Jurkat, Clone E6-1 (cell line): ENCODE results near the gene CHCHD3.
A peak's percentile ranks its signal among the peaks of the same experiment; 100 is the strongest.

Experiments
- DNase-seq: peaks from one replicate; pipeline ENCODE4 v3.0.0-alpha.2; 2011; ENCODE audit warnings: low read depth, low spot score
- H3K4me3 ChIP-seq: 2 replicates; pipeline ENCODE4 v1.5.1; 2011; ENCODE audit warnings: mild to moderate bottlenecking, low read length, control low read depth, moderate library complexity

Gene CHCHD3

DNA sequence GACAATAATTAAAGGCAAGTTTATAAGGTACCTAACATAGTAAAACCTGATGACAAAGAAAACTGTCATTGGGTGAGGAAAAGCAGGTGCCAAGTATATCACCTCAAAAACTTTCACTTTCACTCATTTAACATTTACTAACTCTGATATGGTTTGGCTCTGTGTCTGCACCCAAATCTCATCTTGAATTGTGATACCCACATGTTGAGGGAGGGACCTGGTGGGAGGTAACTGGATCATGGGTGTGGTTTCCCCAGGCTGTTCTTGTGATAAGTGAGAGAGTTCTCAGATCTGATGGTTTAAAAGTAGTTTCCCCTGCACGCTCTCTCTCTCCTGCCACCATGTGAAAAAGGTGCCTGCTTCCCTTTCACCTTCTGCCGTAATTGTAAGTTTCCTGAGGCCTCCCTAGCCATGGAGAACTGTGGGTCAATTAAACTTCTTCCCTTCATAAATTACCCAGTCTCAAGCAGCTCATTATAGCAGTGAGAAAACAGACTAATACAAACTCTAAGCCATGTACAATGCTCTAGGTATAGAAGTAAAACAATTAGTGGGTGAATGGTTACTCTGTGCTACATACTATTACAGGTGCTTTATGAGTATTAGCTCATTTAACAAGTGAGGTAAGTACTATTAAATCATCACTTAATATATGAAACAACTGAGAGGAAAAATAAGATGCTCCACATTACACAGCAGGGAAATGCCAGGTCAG, 199.0 kb downstream of the CHCHD3 start:
- peak; percentile 32 for DNase-seq
- no peak overlapping the region for H3K4me3 ChIP-seq

DNA sequence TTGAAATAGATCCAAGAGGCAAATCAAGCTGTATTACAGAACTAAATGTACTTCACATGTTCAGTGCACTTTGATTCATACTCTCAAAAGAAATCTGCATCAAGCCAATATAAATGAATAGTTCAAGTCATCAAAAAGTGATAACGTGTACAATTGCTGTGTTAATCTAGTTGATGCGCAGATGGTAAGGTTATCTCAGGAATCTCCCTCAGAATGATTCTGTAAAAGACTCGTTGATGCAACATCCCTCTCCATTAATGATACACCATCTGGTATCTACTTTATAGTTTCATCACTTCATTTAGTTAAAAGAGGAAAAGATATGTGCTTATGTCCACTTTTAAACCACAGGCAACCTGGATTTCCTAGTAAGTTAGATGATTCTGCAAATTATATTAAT, 200.6 kb downstream of the CHCHD3 start:
- no peak for DNase-seq
- H3K4me3 ChIP-seq: no peak overlapping the region

DNA sequence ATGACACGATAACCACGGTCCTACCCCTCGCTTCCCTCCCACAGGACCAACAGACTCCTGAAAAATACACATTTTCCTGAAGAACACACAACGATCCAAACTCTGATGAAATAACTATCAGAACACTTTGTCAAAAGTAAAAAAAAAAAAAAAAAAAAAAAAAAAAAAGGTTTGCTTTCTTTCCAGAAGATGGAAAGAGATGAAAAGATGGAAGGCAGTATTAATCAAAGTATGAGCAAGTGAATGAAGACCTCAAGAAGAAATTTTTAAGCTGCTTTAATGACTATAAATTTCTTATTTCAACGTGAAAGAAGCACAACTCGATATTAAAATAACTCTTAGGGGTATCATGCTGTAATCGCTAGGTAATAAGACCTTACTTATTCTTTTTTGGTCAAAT, 202.3 kb downstream of the CHCHD3 start:
- DNase-seq: no peak
- H3K4me3 ChIP-seq: no peak overlapping the region

GRCh38 chr7:132878204-132878919, 203.5 kb downstream of the CHCHD3 start:
- no peak overlapping the region for H3K4me3 ChIP-seq
- DNase-seq: no peak

DNA sequence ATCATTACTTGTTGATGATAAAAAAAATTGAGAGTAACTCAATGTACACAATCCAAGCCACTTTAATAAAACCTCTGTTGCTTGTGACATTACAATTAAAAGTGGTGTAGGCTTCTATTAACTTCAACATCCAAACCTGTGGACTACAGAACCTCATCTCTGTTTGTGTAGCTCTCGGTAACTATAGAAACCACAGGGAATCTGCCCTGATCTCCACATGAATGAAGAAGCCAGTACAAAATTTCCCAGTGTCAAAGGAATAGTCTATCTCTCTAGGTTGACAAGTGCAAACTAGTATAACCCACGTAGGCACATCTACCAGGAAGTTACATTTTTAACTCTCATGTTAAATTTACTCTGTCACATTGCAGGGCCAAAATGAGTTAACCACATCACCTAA, 204.3 kb downstream of the CHCHD3 start:
- H3K4me3 ChIP-seq: no peak overlapping the region
- DNase-seq: no peak

DNA sequence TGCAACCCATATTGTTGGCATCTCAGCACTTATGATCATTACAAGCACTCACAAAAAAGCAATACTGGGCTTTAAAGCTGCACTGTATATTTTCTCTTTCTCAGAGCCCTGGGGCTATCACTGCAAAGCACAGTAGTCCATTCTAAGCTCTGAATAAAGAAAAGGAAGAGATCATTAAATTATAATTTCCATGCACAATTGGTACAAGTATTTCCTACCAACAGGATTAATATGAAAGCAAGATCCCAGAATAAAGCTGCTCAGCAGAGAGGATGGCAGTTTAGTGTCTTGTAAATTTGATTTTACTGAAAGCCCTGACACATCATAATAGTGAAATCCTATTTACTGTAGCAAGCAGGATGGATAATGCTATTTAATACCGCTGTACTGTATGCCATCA, 205.3 kb downstream of the CHCHD3 start:
- H3K4me3 ChIP-seq: no peak overlapping the region
- no peak for DNase-seq

- no peak overlapping the region for H3K4me3 ChIP-seq
- DNase-seq: no peak
Measured at GRCh38 chr7:132872034-132872433, 209.9 kb downstream of the CHCHD3 start.

GRCh38 chr7:132871419-132871818, 210.5 kb downstream of the CHCHD3 start:
- no peak overlapping the region for H3K4me3 ChIP-seq
- DNase-seq: no peak

GRCh38 chr7:132869166-132869861, 212.6 kb downstream of the CHCHD3 start:
- H3K4me3 ChIP-seq: no peak overlapping the region
- DNase-seq: no peak

- no peak for DNase-seq
- no peak overlapping the region for H3K4me3 ChIP-seq
Measured at GRCh38 chr7:132866551-132866950, 215.3 kb downstream of the CHCHD3 start.

DNA sequence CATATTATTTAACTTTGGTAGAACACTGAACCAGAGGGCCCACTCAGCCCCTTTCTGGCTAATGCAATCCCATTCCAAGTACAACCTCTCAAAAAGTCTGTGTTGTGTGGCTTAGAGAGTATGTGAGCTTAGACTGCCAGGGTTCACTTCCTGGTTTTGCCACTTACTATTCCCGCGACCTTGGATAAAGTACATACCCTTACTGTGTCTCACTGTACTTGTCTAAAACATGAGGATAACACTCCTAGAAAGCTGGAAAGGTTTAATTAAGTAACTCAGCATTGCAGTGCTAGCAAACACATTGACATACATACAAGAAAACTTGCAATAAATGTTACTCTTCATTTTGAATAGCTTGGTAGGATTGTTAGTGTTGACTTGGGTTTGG, 215.8 kb downstream of the CHCHD3 start:
- H3K4me3 ChIP-seq: no peak overlapping the region
- no peak for DNase-seq

DNA sequence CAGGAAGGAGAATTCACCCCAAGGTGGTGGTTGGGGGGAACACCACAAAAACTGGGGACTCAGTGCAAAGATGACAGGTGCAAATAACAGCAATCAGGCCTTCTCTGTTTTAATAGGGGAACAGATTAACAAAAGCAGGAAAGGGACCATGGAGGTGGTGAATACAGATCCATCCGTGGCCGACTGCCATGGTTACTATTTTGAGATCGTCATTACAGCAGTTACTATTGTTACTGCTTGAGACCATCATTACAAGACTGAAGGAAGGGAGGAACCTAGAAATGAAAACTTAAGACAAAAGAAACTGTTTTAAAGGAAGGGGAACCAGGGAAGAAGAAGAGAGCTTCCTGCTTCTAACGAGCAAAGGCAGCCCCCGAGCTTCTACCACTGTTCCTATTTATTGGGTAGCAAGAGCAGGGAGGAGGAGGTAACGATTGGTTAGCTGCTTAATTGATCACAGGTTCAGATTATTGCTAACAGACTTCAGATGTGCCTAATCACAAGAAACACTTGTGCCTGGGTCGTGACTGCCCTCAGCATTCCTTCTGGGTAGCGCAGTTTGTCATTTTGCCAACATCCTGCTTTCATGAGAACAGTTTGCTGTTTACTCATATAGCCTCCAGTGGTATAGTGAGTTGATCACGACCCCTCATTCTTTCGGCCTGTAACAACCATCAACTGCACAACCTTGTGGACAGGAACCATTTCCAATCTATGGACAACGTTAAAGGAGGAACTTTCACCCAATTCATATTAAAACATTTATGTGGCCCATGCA, 216.3 kb downstream of the CHCHD3 start:
- no peak for DNase-seq
- H3K4me3 ChIP-seq: no peak overlapping the region

- DNase-seq: no peak
- no peak overlapping the region for H3K4me3 ChIP-seq
Measured at GRCh38 chr7:132861940-132862554, 219.8 kb downstream of the CHCHD3 start.

GRCh38 chr7:132861424-132861823, 220.5 kb downstream of the CHCHD3 start:
- no peak for DNase-seq

DNA sequence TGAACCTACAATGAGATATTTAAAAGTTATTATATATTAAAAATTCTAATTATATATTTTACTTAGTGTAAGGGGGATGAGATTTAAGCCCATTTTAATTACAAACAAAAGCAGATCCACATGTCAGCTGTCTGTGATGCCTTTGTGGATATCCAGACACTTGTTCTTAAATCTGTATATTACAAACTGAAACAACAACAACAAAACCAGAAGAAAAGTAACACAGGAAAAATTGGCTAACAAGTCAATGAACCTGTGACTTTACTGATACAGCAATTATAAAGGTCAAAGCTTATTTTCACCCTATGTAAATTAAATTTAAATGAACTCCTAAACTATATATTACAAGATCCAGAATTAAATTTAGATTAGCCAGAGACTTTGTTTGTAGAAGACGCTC, 222.7 kb downstream of the CHCHD3 start:
- DNase-seq: no peak
- H3K4me3 ChIP-seq: no peak overlapping the region

More at GRCh38 chr7:132861424-132861823, 220.5 kb downstream of the CHCHD3 start:
- H3K4me3 ChIP-seq: no peak overlapping the region

DNA sequence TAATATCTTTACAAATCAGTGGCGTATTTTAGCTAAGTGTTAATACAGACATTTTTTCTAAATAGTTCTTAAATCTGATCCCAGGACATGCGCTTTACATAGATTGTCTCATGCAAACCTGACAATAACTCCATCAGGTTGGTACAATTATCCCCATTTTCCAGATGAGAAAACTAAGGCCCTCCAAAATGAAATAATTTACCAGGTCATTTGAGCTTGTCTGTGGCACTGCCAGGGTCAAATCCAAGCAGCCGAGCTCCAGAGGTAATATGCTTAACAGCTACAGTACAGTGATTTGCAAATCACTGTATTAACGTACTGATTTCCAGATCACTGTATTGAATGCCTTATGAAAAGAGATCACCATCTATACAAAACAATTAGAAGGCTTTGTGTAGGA, 223.1 kb downstream of the CHCHD3 start:
- DNase-seq: no peak
- H3K4me3 ChIP-seq: no peak overlapping the region

- H3K4me3 ChIP-seq: no peak overlapping the region
- no peak for DNase-seq
Measured at GRCh38 chr7:132858251-132858650, 223.6 kb downstream of the CHCHD3 start.

DNA sequence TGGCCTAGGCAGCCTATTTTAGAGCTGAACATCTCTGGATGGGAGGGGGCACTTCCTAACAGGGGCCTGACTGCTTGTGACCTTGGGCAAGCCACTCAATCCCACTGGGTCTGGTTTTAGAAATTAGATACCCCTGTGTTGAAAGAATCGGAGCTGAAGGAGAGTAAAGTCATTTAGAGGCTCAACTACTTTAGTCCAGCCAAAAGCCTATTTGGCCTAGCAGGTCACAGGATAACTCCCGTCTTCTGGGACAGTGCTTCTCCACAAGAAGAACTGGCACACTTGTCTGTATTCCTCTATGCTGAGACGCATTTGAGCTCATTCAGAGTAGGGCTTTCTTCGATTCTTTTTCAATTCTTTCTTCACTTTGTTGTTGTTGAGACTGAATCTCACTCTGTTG, 224.2 kb downstream of the CHCHD3 start:
- no peak for DNase-seq

GRCh38 chr7:132857031-132857430, 224.9 kb downstream of the CHCHD3 start:
- no peak overlapping the region for H3K4me3 ChIP-seq
- no peak for DNase-seq

More for the DNA sequence above, 224.2 kb downstream of the CHCHD3 start:
- H3K4me3 ChIP-seq: no peak overlapping the region
